Dedifferentiated amniotic fluid mesenchymal stem cell (primary cell): ENCODE results near the gene TDP2.
"Not testable (repeated sequence)": the region's sequence is repeated elsewhere in the genome, so short reads cannot be mapped to it uniquely, and the experiment has no call there.

ENCODE experiments used
- DNase-seq: peaks from one replicate; pipeline ENCODE4 v3.0.0-alpha.2; 2016; ENCODE audit errors: extremely low spot score

The TDP2 gene

DNA sequence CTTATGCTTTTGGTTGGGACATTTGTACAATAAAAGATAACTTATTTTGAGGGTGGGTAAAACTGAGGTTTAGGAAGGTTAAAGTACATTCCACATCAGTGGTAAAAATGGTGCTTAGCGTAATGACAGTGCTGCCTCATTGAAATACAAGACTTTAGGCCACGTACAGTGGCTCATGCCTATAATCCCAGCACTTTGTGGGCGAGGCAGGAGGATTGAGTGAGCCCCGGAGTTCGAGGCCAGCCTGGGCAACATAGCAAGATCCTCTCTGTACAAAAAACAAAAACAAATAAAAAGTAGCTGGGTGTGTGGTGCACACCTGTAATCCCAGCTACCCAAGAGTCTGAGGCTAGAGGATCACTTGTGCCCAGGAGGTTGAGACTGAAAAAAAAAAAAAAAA lies 18.4 kb downstream of the TDP2 start:
- no peak for DNase-seq

DNA sequence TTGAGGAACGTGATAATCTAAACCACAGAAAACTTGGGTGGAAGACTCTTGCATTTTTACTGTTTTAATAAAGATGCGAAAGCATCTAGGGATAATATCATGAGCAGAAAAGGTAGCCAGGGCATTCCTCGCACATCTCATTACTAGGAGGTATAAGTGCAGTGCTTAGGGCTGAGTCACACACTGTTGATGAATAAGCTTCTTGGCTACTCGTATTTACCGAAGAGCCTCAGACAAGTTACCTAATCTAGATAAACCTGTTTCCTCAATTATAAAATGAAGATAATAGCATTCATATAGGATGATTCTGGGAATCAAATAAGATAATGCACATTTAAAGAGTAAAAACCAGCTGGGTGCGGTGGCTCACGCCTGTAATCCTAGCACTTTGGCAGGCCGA lies 19.9 kb downstream of the TDP2 start:
- DNase-seq, result no peak

DNA sequence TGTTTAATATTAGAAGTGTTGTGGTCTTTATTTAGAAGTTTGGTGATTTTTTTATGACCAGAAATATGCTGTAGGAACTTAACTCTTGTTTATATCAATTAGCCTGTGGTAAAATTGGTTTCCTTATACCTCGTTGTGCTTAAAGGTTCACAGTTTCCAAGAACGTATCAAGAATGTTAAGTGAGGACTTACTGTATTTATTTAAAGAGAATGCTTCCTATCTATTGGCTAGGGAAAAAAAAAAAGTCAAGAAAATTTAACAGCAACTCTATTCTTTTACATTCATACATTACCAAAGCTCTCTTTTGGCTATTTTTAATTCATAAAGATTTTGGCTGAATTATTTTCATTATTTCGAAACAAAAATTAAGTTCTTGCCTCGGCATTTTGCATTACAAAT lies 22.3 kb downstream of the TDP2 start:
- no peak for DNase-seq

GRCh38 chr6:24643920-24644319 lies 22.8 kb downstream of the TDP2 start:
- no peak for DNase-seq

GRCh38 chr6:24642061-24642460 lies 24.6 kb downstream of the TDP2 start:
- no peak for DNase-seq

GRCh38 chr6:24640631-24641030 lies 26.1 kb downstream of the TDP2 start:
- not testable (repeated sequence) for DNase-seq

DNA sequence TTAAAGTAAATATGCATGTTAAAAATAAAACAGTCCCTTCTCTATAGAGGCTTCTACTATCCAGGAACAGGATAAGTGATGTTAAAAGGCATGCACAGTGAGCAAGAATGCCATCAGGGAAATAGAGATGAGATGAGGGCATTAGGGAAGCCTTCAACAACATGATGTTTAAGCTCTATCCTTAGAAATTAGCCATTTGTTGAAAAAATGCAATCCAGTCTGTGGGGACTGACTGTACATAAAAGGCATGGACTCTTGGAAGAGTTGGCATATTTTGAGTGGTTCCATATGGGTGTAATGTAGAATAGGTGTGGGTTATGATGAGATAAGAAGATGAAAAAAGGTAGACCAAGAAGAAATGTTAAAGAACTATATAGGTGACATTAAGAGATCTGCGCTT lies 26.5 kb downstream of the TDP2 start:
- DNase-seq, result no peak

DNA sequence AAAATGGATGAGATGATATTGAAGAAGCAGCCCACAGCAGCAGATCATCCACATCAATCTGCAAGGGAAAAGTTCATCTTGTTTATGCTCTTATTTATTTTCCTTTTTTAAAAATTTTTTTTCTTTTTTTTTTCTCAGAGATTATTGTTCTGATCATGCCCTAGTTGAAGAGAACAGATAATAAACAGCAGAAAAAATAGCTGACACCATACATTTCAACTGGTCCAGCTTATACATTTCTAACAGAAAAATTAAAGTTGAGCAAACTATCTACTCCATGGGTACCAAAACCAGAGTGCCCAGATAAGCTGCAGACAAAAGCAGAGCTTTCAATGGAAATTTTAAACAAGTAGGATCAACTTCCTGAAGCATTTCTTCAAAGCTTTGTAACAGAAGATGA lies 30.0 kb downstream of the TDP2 start:
- no peak for DNase-seq

DNA sequence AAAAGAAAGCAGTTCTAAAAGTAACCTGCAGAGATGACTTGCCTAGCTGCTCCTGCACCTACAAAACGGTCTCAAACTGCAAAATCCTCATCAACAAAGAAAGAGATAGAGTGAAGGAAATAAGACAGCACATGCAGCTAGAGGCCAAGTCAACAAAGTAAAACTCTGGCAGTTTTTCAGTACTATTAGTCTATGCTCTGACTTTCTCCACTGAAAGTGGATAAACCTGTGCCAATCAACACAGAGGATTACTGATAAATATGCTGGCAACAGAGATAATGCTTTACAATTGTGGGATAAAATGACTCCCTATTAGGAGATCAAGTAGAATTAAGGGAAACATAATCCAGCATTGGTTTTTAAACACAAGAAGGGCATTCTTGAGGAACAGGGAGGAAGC lies 34.1 kb downstream of the TDP2 start:
- no peak for DNase-seq

DNA sequence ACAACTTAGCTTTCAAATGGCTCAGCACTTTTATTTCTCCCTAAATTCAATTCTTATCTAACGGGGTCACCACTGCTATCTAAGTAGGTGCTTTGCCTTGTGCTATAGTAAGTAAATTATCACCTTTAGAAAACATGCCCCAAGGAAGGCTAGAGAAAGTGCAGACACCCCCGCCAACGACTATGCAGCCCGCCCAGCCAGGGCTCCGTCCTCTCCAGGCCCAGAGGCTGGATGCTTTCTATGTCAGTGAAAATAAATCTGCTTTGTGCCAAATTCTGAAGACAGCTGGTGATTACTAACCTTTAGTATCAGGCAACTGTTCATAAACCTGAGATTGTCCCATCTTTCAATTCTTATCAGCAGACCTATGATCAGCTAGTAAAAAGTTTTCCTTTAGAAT lies 35.0 kb downstream of the TDP2 start:
- DNase-seq, result no peak

- no peak for DNase-seq
These were observed 35.7 kb downstream of the TDP2 start for GRCh38 chr6:24630856-24631505.

- DNase-seq, result no peak
These were observed 44.9 kb downstream of the TDP2 start for GRCh38 chr6:24621626-24622289.

GRCh38 chr6:24620637-24621036 lies 46.1 kb downstream of the TDP2 start:
- DNase-seq, result no peak

DNA sequence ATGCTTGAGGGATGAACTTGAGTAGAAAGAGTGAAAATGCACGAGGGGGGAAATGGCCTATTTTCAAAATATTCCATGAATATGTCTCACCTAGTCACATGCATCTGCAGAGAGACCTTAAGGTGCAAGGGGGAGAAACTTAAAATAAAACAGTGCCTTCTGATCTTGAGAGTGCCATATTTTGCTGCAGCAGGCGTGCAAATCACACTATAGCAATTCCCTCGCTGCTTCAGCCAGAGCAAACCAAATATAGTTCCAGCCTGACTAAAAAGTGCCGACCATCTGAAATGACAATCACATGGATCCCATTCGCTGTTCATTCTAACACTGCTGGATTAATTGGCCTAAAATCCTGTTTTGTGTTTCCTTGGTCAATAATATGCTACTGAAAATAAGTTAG lies 47.0 kb downstream of the TDP2 start:
- DNase-seq, result no peak

DNA sequence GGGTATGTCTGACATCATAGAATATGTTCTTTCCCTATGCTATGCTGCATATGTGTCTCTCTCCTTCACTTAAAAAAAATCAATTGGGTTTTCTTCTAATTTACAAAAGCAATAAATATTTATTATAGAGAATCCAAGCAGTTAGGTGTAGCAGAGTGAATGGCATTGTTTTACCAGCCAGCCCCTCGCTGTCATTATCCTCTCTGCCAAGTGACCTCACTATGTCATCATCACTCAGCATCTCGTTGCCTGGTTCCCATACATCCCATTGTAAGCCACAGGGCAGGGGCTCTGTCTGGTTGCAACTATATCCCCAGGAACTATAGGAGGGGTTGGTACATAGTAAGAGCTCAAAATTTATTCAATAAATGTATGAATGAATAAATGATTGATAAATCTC lies 52.1 kb downstream of the TDP2 start:
- no peak for DNase-seq

DNA sequence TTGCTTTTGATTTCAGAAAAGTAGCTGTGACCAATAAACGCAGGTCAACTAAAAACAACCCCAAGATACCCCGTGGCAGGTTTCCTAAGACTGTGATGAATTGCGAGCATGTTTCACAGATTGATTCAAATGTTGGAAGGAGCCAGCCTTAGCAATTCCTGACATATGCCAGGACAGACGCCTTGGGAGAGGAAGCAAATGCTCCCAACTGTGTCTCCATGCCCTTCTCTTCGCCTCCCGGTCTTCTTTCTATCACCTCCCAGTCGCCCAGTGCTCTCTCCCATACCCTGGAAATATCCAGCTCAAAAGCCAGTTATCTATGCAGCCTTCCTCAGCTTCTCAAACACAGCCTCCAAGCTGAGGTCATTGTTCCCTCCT lies 52.7 kb downstream of the TDP2 start:
- DNase-seq, result no peak

DNA sequence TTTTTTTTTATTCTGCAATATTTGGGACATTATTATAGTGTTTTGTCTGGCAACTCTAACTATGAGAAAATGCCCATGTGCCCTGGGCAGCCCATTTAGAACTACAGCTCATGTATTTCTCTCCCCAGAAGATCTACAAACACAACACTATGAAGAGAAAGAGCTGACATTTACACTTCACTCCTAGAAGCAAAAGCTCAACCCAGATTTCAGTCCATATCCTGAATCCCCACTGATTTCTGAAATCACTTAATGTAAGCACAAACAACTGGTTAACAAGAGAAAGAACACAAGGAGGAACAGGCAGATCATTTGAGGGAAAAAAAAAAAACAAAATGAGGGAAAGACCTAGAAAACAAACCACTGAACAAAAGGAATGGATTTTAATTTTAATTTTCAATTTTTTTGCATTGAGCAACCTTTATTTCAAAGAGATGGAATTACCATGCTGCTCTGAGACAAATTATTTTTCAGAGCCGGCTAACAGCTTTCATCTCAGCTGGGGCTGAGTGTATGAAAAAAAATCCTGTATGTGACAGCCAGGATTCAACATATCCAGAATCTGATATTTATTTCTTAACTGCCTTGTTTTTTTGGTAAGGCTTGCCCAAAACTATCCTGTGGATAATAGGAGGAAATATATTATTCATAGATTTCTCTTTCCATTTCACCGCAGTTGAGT lies 53.2 kb downstream of the TDP2 start:
- no peak for DNase-seq

DNA sequence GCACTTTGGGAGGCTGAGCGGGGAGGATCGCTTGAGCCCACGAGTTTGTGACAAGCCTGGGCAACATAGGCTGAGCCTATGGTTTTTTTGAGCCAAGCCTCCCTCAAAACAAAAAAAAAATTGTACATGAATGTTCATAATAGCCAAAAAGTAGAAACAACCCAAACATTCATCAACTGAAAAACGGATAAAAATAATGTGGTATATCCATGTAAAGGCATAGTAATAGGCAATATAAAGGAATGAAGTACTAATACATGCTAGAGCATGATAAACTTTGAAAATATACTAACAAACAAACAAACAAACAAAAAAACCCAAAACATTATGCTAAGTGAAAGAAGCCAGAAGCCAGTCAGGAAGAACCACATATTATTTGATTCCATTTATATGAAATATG lies 56.0 kb downstream of the TDP2 start:
- no peak for DNase-seq

GRCh38 chr6:24607310-24608105 lies 59.2 kb downstream of the TDP2 start:
- DNase-seq, result no peak

DNA sequence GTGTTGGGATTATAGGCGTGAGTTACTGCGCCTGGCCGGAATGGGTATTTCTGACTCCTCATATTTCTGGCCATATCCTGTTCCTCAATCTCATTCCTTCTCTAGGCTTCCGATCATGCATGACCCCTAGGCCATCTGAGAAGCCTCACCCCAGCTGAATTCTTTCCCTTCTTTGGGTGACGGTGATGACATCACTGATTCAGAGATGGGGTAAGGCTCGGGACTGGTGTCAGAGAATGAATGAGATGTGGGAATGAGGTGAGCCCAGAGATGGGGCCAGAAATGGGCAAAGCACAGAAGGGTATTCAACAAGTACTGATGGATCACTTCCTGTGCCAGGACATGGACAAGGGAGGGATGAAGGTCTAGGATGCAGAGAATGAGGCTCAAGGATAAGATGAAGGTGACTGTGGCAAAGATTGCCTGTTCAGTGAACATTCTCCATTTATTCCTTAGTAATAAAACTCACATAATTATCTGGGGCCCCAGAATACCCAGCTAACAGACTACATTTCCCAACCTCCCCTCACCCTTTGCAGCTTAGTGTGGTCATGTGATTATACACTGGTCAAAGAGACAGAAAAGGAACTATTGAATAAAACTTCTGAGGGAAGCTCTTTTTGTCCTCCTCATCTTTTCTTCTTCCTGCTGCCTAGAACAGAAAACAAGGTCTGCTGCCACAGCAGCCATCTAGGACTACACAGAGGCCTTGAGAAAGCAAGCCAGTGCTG lies 60.3 kb downstream of the TDP2 start:
- DNase-seq, result no peak

- no peak for DNase-seq
These were observed 63.5 kb downstream of the TDP2 start for GRCh38 chr6:24603241-24603640.

GRCh38 chr6:24600903-24601302 lies 65.8 kb downstream of the TDP2 start:
- DNase-seq, result no peak
